T47D (cell line): ENCODE data around the gene HDAC2.
"Not testable (repeated sequence)": the region's sequence is repeated elsewhere in the genome, so short reads cannot be mapped to it uniquely, and the experiment has no call there.

Source experiments
- DNase-seq, 2 experiments: peaks; one replicate each; pipeline versions ENCODE4 v3.0.0 to v3.0.0-alpha.2; 2011 to 2012; ENCODE audit warnings: low read depth in 1 of 2, low spot score in 1 of 2
- JUND ChIP-seq: IDR thresholded peaks from 2 replicates; pipeline ENCODE4 v1.6.1; 2012; ENCODE audit warnings: low read depth
- in situ Hi-C: cut with HindIII; loops from 2 replicates; pipeline ENCODE4 v1.10.0; 2016; ENCODE audit warnings: low sequenced_read_pairs, low pct_unique_long_range_greater_than_20kb

HDAC2 gene

DNA sequence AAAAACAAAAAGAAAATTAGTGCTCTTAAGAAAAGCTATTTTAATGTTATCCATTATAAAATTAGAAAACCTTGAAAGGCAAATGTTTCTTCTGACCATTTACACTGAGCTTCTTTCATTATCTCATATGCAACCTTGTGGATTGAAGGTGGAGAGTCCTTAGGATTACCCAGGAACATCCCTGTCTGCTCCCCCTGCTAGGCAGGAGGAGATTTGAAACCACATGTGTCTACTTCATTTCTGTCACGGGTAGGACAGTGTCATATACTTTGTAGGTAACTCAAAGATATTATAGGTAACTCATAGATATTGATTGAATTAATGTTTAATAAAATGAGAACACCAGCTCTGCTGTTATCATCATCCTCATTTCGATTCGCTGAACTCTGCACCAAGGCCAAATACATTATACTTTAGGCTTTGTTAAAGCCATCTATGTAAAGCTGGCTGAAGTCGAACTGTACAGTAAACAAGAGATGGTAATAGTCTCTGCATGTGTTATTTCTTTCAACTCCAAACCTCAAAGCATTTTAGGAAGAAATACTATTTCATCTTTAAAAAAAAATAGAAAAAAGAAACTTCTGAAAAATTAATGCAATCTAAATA, 49.5 kb downstream of the HDAC2 start:
- in situ Hi-C loops = no loop called here
- DNase-seq = no peak
- no peak for TF ChIP-seq JUND

DNA sequence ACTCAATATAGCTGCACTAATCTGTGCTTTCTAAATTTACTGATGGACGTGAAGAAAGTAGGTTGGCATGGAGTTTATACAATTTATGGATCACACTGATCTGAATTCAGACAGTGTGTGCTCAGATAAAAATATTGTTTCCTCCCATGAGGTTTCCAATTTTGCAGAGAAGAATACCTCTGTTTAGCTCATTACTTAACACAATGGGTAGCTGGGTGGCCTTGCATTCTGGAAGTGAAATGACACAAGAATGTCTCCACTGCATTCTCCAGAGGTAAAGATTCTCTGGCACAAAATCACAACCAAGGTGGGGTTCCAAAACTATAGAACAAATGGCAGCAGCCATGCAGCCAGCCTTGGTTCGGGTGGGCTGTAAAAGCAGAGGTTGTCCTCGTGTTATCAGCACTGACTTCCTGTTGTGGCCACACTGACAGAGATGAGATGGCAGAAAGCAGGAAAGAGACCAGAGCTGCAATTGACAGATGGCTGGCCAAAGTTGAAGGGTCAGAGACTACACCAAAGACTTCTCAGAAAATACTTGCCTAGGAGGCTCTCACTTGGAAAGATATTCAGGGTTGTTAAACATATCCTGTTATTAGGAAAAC, 50.2 kb downstream of the HDAC2 start:
- in situ Hi-C loops = no loop called here
- DNase-seq = no peak
- TF ChIP-seq JUND = no peak

GRCh38 chr6:113910285-113910684, 60.7 kb downstream of the HDAC2 start:
- DNase-seq, in situ Hi-C loops: not testable (repeated sequence)

- no peak for TF ChIP-seq JUND
- in situ Hi-C loops = no loop called here
Observed at GRCh38 chr6:113909224-113909856, 61.6 kb downstream of the HDAC2 start.

GRCh38 chr6:113908801-113909200, 62.1 kb downstream of the HDAC2 start:
- DNase-seq = no peak
- no peak for TF ChIP-seq JUND
- in situ Hi-C loops = no loop called here

More at GRCh38 chr6:113909224-113909856, 61.6 kb downstream of the HDAC2 start:
- DNase-seq = peak; percentile 4 to 45

GRCh38 chr6:113907102-113907815, 63.7 kb downstream of the HDAC2 start:
- in situ Hi-C loops = no loop called here
- no peak for TF ChIP-seq JUND
- no peak for DNase-seq

- in situ Hi-C loops = no loop called here
- no peak for DNase-seq
- TF ChIP-seq JUND = no peak
Observed at GRCh38 chr6:113903666-113904330, 67.2 kb downstream of the HDAC2 start.

DNA sequence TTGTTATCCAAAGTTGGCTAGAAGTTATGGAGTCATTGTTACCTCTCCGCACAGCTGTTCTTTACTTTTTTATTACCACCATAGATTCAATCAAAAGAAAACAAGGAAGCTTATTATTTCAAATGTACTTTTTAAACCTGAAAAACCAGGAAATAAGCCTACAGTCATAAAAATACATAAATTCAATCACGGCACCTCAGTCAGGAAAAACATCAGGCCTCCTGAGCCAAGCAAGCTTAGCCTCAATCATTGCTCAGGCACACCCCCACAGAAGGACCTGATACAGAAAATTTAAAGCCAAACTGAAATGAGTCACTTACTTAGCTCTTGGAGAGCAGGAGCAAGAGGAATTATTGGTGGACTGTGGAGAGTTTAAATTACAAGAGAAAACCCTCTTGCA, 69.5 kb downstream of the HDAC2 start:
- in situ Hi-C loops = no loop called here
- no peak for TF ChIP-seq JUND
- DNase-seq = no peak

DNA sequence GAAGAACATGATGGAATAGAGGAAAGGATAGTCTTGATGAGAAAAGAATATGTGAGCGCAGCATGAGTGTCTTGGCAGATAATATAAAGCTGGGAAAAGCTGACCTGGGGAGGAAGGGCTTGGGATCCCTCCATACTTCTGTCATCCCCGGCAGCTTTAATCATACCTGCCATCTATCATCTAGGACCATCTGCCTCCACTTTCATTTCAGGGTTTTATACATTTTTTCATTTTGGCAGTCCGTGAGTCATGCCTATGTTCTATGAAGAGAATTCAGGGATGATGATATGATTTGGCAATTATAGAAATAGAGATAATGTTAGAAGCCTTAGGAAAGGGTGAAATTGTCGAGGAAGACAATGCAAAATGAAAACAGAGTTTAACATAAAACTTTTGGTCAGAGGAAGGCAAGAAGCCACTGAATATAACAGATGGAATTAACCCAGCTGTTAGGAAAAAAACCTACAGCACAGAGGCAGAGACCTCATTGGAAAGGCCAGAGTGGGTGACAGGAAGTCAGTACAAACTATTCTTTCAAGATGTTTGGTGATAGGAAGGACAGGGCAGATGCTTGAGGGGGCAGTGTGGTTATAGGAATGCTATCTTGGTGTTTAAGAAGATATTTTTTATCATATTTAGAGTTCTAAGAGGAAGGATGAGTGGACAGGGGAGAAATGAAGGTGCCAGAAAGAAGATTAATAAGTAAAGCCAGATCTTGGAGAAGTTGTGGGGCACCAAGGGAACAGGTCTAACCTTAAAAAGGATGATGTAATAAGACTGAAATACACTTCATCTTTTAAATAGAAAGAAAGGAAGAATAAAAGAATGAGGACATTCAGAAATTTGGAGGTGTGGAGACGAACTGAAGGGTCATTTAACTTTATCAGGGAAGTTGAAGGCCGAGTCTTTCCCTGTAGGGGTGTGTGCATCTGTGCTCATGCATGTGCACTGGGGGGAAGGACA, 76.0 kb downstream of the HDAC2 start:
- no peak for DNase-seq
- in situ Hi-C loops = no loop called here
- TF ChIP-seq JUND = no peak

GRCh38 chr6:113893866-113894265, 77.1 kb downstream of the HDAC2 start:
- DNase-seq = no peak
- TF ChIP-seq JUND = no peak
- in situ Hi-C loops = no loop called here

DNA sequence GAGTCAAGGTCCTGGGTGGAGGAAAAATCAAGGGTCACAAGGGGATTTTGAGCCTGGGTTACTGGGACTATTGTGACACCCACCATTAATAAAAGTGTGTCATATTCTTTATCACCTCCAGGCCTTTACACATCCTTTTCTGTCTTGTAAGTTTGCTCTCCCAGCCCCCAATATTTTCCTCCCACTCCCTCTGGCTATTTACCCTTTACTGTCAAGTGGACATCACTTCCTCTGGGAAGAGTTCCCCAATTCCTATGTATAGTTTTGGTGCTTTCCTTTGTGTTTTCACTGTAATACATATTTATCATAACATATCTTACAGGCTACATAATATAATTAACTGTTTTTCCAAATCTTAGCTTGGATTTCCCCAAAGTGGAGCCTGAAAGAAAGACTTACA, 77.5 kb downstream of the HDAC2 start:
- in situ Hi-C loops = no loop called here

GRCh38 chr6:113888956-113889630, 81.9 kb downstream of the HDAC2 start:
- TF ChIP-seq JUND = no peak
- DNase-seq = no peak
- in situ Hi-C loops = no loop called here

More for the DNA sequence above, 77.5 kb downstream of the HDAC2 start:
- no peak for TF ChIP-seq JUND
- no peak for DNase-seq
